ENCODE results near the gene PTF1A.

Gene PTF1A

DNA sequence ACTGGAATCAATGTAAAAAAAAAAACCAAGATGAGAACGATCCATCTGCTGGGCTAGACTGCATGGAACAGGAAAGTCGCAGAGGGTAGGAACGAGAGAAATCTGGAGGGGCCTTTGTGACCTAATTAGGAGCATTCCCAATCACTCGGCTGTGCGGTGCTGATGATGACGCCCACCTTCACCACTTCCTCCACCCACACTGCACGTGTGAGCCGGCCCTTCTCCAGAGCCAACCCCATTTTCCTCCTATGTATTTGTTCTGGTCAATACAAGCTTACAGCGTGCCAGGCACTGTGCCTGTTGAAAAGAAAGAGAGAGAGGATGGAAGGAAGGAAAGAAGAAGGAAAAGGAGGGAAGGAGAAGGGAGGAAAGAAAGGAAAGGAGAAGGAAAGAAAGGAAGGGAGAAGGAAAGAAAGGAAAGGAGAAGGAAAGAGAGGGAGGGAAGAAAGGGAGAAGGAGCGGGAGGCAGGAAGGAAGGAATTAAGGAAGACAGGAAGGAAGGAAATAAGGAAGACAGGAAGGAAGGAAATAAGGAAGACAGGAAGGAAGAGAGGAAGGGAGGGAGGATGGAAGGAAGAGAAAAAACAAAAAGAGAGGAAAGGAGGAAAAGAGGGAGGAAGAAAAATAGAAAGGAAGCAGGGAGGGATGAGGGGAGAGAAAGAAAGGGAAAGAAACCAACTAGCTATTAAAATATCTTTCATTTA lies 35.5 kb upstream of the PTF1A start:
- Histone ChIP-seq H3K4me3 (IDR thresholded peaks at IDR 0.05; ENCODE audit: insufficient read depth, low read depth, low read length) (no peak overlapping the region), H3K36me3 (ENCODE audit: insufficient read depth) (no peaks in the 10 kb centered on the region), H3K4me1 (ENCODE audit: low read depth, poor library complexity, severe bottlenecking) (peaks cover 6% of the 10 kb centered on the region), H3K9ac (no peak overlapping the region), H3K27ac (no peak overlapping the region), H3K79me2 (ENCODE audit: insufficient read depth, low read depth) (no peaks in the 10 kb centered on the region), H3K4me2 (no peak overlapping the region), H4K20me1 (ENCODE audit: insufficient read depth) (no peaks in the 10 kb centered on the region), H3K27me3 (ENCODE audit: insufficient read depth, low read depth) (no peaks in the 10 kb centered on the region), H2AFZ (ENCODE audit: low read depth) (no peak overlapping the region)
- TF ChIP-seq, protein P1, sequence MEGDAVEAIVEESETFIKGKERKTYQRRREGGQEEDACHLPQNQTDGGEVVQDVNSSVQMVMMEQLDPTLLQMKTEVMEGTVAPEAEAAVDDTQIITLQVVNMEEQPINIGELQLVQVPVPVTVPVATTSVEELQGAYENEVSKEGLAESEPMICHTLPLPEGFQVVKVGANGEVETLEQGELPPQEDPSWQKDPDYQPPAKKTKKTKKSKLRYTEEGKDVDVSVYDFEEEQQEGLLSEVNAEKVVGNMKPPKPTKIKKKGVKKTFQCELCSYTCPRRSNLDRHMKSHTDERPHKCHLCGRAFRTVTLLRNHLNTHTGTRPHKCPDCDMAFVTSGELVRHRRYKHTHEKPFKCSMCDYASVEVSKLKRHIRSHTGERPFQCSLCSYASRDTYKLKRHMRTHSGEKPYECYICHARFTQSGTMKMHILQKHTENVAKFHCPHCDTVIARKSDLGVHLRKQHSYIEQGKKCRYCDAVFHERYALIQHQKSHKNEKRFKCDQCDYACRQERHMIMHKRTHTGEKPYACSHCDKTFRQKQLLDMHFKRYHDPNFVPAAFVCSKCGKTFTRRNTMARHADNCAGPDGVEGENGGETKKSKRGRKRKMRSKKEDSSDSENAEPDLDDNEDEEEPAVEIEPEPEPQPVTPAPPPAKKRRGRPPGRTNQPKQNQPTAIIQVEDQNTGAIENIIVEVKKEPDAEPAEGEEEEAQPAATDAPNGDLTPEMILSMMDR (conservative IDR thresholded peaks at IDR 0.05; ENCODE audit: low read depth, low read length), result no peak

- no peaks in the 10 kb centered on the region for H4K20me1 ChIP-seq (ENCODE audit: insufficient read depth)
- no peak overlapping the region for H3K27ac ChIP-seq
- TF ChIP-seq, protein P1 (conservative IDR thresholded peaks at IDR 0.05; ENCODE audit: low read depth, low read length), result no peak
- H3K4me3 ChIP-seq (IDR thresholded peaks at IDR 0.05; ENCODE audit: insufficient read depth, low read depth, low read length), result no peak overlapping the region
- no peak overlapping the region for H3K9ac ChIP-seq
- no peak overlapping the region for H3K4me2 ChIP-seq
- H3K79me2 ChIP-seq (ENCODE audit: insufficient read depth, low read depth), result no peaks in the 10 kb centered on the region
- 0 out of 2 replicates have a peak overlapping the region, but pooled peaks have one; percentile 27 for H2AFZ ChIP-seq (ENCODE audit: low read depth)
- no peaks in the 10 kb centered on the region for H3K27me3 ChIP-seq (ENCODE audit: insufficient read depth, low read depth)
- peaks cover 6% of the 10 kb centered on the region for H3K4me1 ChIP-seq (ENCODE audit: low read depth, poor library complexity, severe bottlenecking)
- no peaks in the 10 kb centered on the region for H3K36me3 ChIP-seq (ENCODE audit: insufficient read depth)
Observed at GRCh38 chr10:23157239-23157681, 34.9 kb upstream of the PTF1A start.

GRCh38 chr10:23157691-23158369 lies 34.3 kb upstream of the PTF1A start:
- peaks cover 6% of the 10 kb centered on the region for H3K4me1 ChIP-seq (ENCODE audit: low read depth, poor library complexity, severe bottlenecking)
- peak overlapping the region; percentile 64; the same call in 1 of the 2 replicates for H2AFZ ChIP-seq (ENCODE audit: low read depth)
- no peak overlapping the region for H3K27ac ChIP-seq
- no peak overlapping the region for H3K9ac ChIP-seq
- peak overlapping the region; percentile 76 for H3K4me2 ChIP-seq
- TF ChIP-seq, protein P1 (conservative IDR thresholded peaks at IDR 0.05; ENCODE audit: low read depth, low read length), result no peak; the same call in 1 of the 2 replicates
- H3K36me3 ChIP-seq (ENCODE audit: insufficient read depth), result no peaks in the 10 kb centered on the region
- H3K27me3 ChIP-seq (ENCODE audit: insufficient read depth, low read depth), result no peaks in the 10 kb centered on the region
- no peaks in the 10 kb centered on the region for H4K20me1 ChIP-seq (ENCODE audit: insufficient read depth)
- no peaks in the 10 kb centered on the region for H3K79me2 ChIP-seq (ENCODE audit: insufficient read depth, low read depth)
- no peak overlapping the region for H3K4me3 ChIP-seq (IDR thresholded peaks at IDR 0.05; ENCODE audit: insufficient read depth, low read depth, low read length)

- H3K9ac ChIP-seq, result no peak overlapping the region
- H3K27me3 ChIP-seq (ENCODE audit: insufficient read depth, low read depth), result no peaks in the 10 kb centered on the region
- no peaks in the 10 kb centered on the region for H3K79me2 ChIP-seq (ENCODE audit: insufficient read depth, low read depth)
- H3K4me1 ChIP-seq (ENCODE audit: low read depth, poor library complexity, severe bottlenecking), result peaks cover 6% of the 10 kb centered on the region
- no peaks in the 10 kb centered on the region for H3K36me3 ChIP-seq (ENCODE audit: insufficient read depth)
- no peaks in the 10 kb centered on the region for H4K20me1 ChIP-seq (ENCODE audit: insufficient read depth)
- TF ChIP-seq, protein P1 (conservative IDR thresholded peaks at IDR 0.05; ENCODE audit: low read depth, low read length), result peak; percentile 99
- H3K27ac ChIP-seq, result no peak overlapping the region
- peak overlapping the region; percentile 64; the same call in 1 of the 2 replicates for H2AFZ ChIP-seq (ENCODE audit: low read depth)
- no peak overlapping the region for H3K4me3 ChIP-seq (IDR thresholded peaks at IDR 0.05; ENCODE audit: insufficient read depth, low read depth, low read length)
- peak overlapping the region; percentile 76 for H3K4me2 ChIP-seq
Observed at GRCh38 chr10:23158370-23158769, 33.7 kb upstream of the PTF1A start.
